MCF 10A (cell line): ENCODE results near the gene RER1. TPM values are rescaled to one million over a fixed set of nuclear protein-coding genes. Genes with fewer than 3 reads are reported as not detected.

Source experiments
- BruUV-seq: library from RNA; stranded (reverse); fragments of 400-500 nt; replicated peaks from 2 replicates; lab custom pipeline; 2021; lab: Mats Ljungman, UMichigan
- CTCF ChIA-PET: fragments of 300-600 bp; sonication (Branson Sonifier 250); formaldehyde crosslinking; extraction: SDS; loops from one replicate; lab custom pipeline; 2021; ENCODE audit warnings: antibody characterized with exemption, inconsistent platforms; lab: Yijun Ruan, JAX
- POLR2A ChIA-PET: fragments of 300-600, 350-650 bp; sonication (Branson Sonifier 250); formaldehyde crosslinking; extraction: SDS; loops from one replicate; lab custom pipeline; 2020; ENCODE audit warnings: antibody characterized with exemption, inconsistent platforms; lab: Yijun Ruan, JAX
- DNase-seq: peaks from one replicate; pipeline ENCODE4 v3.0.0-alpha.2; 2018; ENCODE audit not compliant: unreplicated experiment
- H3K27ac Mint-ChIP-seq: one replicate; pipeline ENCODE4 v1.8.0; 2022; ENCODE audit warnings: mild to moderate bottlenecking, low read depth, mixed read lengths; ENCODE audit not compliant: unreplicated experiment
- H3K27me3 Mint-ChIP-seq: one replicate; pipeline ENCODE4 v1.8.0; 2022; ENCODE audit warnings: mixed read lengths; ENCODE audit not compliant: insufficient read depth, unreplicated experiment
- H3K36me3 Mint-ChIP-seq: one replicate; pipeline ENCODE4 v1.8.0; 2022; ENCODE audit warnings: mild to moderate bottlenecking, moderate library complexity, mixed read lengths; ENCODE audit not compliant: insufficient read depth, unreplicated experiment
- H3K4me1 Mint-ChIP-seq: one replicate; pipeline ENCODE4 v1.8.0; 2022; ENCODE audit warnings: mixed read lengths; ENCODE audit not compliant: insufficient read depth, unreplicated experiment
- H3K4me3 Mint-ChIP-seq: one replicate; pipeline ENCODE4 v1.8.0; 2022; ENCODE audit warnings: mild to moderate bottlenecking, moderate library complexity, mixed read lengths; ENCODE audit not compliant: unreplicated experiment
- H3K9me3 Mint-ChIP-seq: one replicate; pipeline ENCODE4 v1.8.0; 2022; ENCODE audit warnings: mixed read lengths; ENCODE audit not compliant: unreplicated experiment
- CTCF ChIP-seq: fragments of 200-600 bp; IDR thresholded peaks from one replicate; pipeline ENCODE4 v1.8.0; 2022; ENCODE audit warnings: antibody characterized with exemption, mild to moderate bottlenecking; ENCODE audit not compliant: unreplicated experiment
- intact Hi-C: fragments of 100-400 bp; cut with micrococcal nuclease; formaldehyde crosslinking; loops from 2 replicates; pipeline ENCODE4 v1.14.1; 2022
- total RNA-seq: library from RNA; stranded (reverse); gene quantifications from 2 replicates; pipeline ENCODE4 v1.2.3, GENCODE V29; 2022

Gene RER1
- total RNA-seq, 1 experiment from 2014 or later = 172 TPM

- H3K4me1 Mint-ChIP-seq = no peaks in the 10 kb centered on the region
- DNase-seq = no peak
- no peaks in the 10 kb centered on the region for H3K9me3 Mint-ChIP-seq
These were observed 39.2 kb upstream of the RER1 start for GRCh38 chr1:2352341-2352896.

GRCh38 chr1:2352897-2353550 lies 38.6 kb upstream of the RER1 start:
- no peak overlapping the region for H3K4me3 Mint-ChIP-seq
- intact Hi-C loops = no loop called here
- H3K9me3 Mint-ChIP-seq = no peaks in the 10 kb centered on the region
- ChIA-PET POLR2A (no interaction called here), CTCF (interaction anchor here (1.4 kb wide), 1 partner anchor 37 kb away, joined by 3 read pairs; no protein-coding TSS in a partner anchor)
- no peaks in the 10 kb centered on the region for H3K4me1 Mint-ChIP-seq
- DNase-seq = no peak
- no peak for TF ChIP-seq CTCF
- no TSS peak for BruUV-seq
- H3K27ac Mint-ChIP-seq = no peak overlapping the region
- no peaks in the 10 kb centered on the region for H3K27me3 Mint-ChIP-seq
- peaks cover 6% of the 10 kb centered on the region for H3K36me3 Mint-ChIP-seq

More at GRCh38 chr1:2352341-2352896, 39.2 kb upstream of the RER1 start:
- Mint-ChIP-seq H3K27ac (no peak overlapping the region), H3K36me3 (peaks cover 6% of the 10 kb centered on the region), H3K27me3 (no peaks in the 10 kb centered on the region), H3K4me3 (no peak overlapping the region)
- intact Hi-C loops = no loop called here
- CTCF ChIA-PET = interaction anchor here (1.4 kb wide), 1 partner anchor 37 kb away, joined by 3 read pairs; no protein-coding TSS in a partner anchor
- no TSS peak for BruUV-seq
- POLR2A ChIA-PET = no interaction called here
- no peak for TF ChIP-seq CTCF

GRCh38 chr1:2353551-2354438 lies 37.8 kb upstream of the RER1 start:
- ChIA-PET CTCF (no interaction called here), POLR2A (no interaction called here)
- no peaks in the 10 kb centered on the region for H3K9me3 Mint-ChIP-seq
- H3K27me3 Mint-ChIP-seq = no peaks in the 10 kb centered on the region
- H3K4me1 Mint-ChIP-seq = no peaks in the 10 kb centered on the region
- intact Hi-C loops = no loop called here
- DNase-seq = no peak
- peaks cover 6% of the 10 kb centered on the region for H3K36me3 Mint-ChIP-seq
- H3K4me3 Mint-ChIP-seq = no peak overlapping the region
- no peak for TF ChIP-seq CTCF
- H3K27ac Mint-ChIP-seq = no peak overlapping the region
- BruUV-seq = no TSS peak
